ENCODE measurements around the gene HOMER2. TPM values are rescaled to one million over a fixed set of nuclear protein-coding genes. Genes with fewer than 3 reads are reported as not detected.

HOMER2 gene
- total RNA-seq, 1 experiment from 2014 or later, result 14.2 TPM

DNA sequence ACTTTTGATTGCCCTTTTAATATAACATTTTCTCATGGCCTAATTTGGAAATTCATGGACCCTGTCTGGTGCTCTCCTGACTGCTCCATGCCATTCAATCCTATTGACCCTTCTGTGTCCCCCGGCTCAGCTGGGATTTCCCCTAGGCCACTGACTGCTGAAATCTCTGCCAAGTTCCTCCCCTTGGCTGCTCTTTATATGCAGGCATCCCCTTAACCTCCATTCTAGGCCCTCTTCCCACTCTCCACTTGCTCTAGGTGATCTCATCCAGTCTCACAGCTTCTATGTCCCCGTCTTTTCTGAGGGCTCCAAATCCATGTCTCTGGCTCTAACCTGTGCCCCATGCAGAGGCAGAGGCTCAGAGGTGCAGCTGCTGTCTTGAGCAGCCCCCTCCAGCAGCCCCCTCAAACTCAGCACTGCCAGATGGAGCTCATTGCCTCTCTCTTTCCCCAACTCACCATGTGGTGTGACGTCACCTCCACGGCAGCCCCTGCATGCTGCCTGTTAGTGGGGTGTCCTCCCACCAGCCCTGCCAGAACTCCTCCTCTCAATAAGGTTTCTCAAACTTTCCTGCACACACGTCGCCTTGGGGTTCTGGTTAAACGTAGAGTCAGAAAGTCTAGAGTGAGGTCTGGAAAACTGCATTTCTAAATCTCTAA lies 153.2 kb downstream of the HOMER2 start:
- H3K9ac ChIP-seq (ENCODE audit: extremely low read depth, insufficient read length, low read length), result no peak overlapping the region
- H4K91ac ChIP-seq (ENCODE audit: insufficient read length, low read depth, low read length), result no peak overlapping the region
- H3K79me1 ChIP-seq (ENCODE audit: insufficient read depth, low read depth, low read length, poor library complexity, severe bottlenecking), result no peaks in the 10 kb centered on the region
- H4K20me1 ChIP-seq (ENCODE audit: control insufficient read depth, insufficient read depth, insufficient read length), result no peaks in the 10 kb centered on the region
- no peak overlapping the region for H3K18ac ChIP-seq (ENCODE audit: insufficient read length, low read depth, low read length)
- no peak overlapping the region for H2BK20ac ChIP-seq (ENCODE audit: low read depth, low read length, poor library complexity, severe bottlenecking)
- H2BK12ac ChIP-seq (ENCODE audit: insufficient read length, low read depth, low read length), result no peak overlapping the region
- no peak overlapping the region for H3K23ac ChIP-seq (ENCODE audit: insufficient read length, low read depth, low read length)
- H2BK120ac ChIP-seq (ENCODE audit: low read depth, low read length, poor library complexity, severe bottlenecking), result no peak overlapping the region
- H3K4me2 ChIP-seq (ENCODE audit: insufficient read depth, insufficient read length, low read length), result no peak overlapping the region
- no peaks in the 10 kb centered on the region for H3K9me3 ChIP-seq (ENCODE audit: control insufficient read depth, low read depth, low read length)
- peaks cover 50% of the 10 kb centered on the region for H3K27me3 Mint-ChIP-seq (ENCODE audit: low read depth)
- no peak overlapping the region for H3K27ac ChIP-seq (ENCODE audit: insufficient read length, low read depth, low read length)
- H2AFZ ChIP-seq (ENCODE audit: low read length), result no peak overlapping the region
- no peaks in the 10 kb centered on the region for H3K36me3 Mint-ChIP-seq (ENCODE audit: insufficient read depth in 1 of 3, low read depth in 3 of 3)
- no peak overlapping the region for H3K56ac ChIP-seq (ENCODE audit: insufficient read length, low read depth, low read length)
- no peaks in the 10 kb centered on the region; the same call in 1 of the 2 replicates for H3K27me3 ChIP-seq (ENCODE audit: insufficient read depth, low read length)
- no peaks in the 10 kb centered on the region for H3K4me1 Mint-ChIP-seq
- no CpG with 5 or more reads among the region's 7 CpGs for WGBS (ENCODE audit: extremely low coverage, insufficient read length, low lambda C conversion rate)
- no peak overlapping the region for H2AK5ac ChIP-seq (ENCODE audit: insufficient read length, low read length)
- H2BK5ac ChIP-seq (ENCODE audit: insufficient read length, low read length), result no peak overlapping the region
- DNase-seq, result no peak
- H3K23me2 ChIP-seq (ENCODE audit: insufficient read length, low read depth, low read length, poor library complexity, severe bottlenecking), result no peaks in the 10 kb centered on the region
- TF ChIP-seq, protein P1, sequence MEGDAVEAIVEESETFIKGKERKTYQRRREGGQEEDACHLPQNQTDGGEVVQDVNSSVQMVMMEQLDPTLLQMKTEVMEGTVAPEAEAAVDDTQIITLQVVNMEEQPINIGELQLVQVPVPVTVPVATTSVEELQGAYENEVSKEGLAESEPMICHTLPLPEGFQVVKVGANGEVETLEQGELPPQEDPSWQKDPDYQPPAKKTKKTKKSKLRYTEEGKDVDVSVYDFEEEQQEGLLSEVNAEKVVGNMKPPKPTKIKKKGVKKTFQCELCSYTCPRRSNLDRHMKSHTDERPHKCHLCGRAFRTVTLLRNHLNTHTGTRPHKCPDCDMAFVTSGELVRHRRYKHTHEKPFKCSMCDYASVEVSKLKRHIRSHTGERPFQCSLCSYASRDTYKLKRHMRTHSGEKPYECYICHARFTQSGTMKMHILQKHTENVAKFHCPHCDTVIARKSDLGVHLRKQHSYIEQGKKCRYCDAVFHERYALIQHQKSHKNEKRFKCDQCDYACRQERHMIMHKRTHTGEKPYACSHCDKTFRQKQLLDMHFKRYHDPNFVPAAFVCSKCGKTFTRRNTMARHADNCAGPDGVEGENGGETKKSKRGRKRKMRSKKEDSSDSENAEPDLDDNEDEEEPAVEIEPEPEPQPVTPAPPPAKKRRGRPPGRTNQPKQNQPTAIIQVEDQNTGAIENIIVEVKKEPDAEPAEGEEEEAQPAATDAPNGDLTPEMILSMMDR (conservative IDR thresholded peaks at IDR 0.05), result no peak
- peak overlapping the region in 2 of 3 experiments; percentile 17 to 27; a peak in 3 of 7 replicates for H3K27ac Mint-ChIP-seq
- no peak overlapping the region for H4K8ac ChIP-seq (replicated peaks; ENCODE audit: insufficient read length, low read depth, low read length)
- H4K5ac ChIP-seq (ENCODE audit: insufficient read length, low read depth, low read length), result no peak overlapping the region
- no peaks in the 10 kb centered on the region for H3K79me2 ChIP-seq (ENCODE audit: insufficient read depth, low read length)
- no peak overlapping the region; the same call in 1 of the 2 replicates for H3K14ac ChIP-seq (ENCODE audit: insufficient read depth, low read length)
- peaks cover 6 to 7% of the 10 kb centered on the region in 2 experiments; a peak in 3 of 5 replicates for H3K9me3 Mint-ChIP-seq
- no peak overlapping the region for H3K4me3 Mint-ChIP-seq
- no peak overlapping the region for H3T11ph ChIP-seq (ENCODE audit: low read length)
- no peaks in the 10 kb centered on the region for H3K4me1 ChIP-seq (ENCODE audit: insufficient read depth, low read length)
- no peak overlapping the region for H2BK15ac ChIP-seq (ENCODE audit: low read depth, low read length)
- no peak overlapping the region for H3K4ac ChIP-seq (ENCODE audit: low read depth, low read length)

Other genes with a start within 250 kb of the HOMER2 start
- 9.8 and 10.6 TPM in 2 replicates for gene AP3B2, start 242.8 kb downstream of the HOMER2 start, total RNA-seq (2021)
- not detected in 2 replicates for gene FSD2, start 146.7 kb downstream of the HOMER2 start, total RNA-seq (2021)
- gene WHAMM, start 143.1 kb downstream of the HOMER2 start, total RNA-seq (2021), result 3.0 and 3.7 TPM in 2 replicates
- gene RAMAC, start 33.5 kb upstream of the HOMER2 start, total RNA-seq (2021), result 35.8 and 35.9 TPM in 2 replicates
- 9.2 and 11.5 TPM in 2 replicates for gene C15orf40, start 58.9 kb upstream of the HOMER2 start, total RNA-seq (2021)
- 42.7 and 43.3 TPM in 2 replicates for gene BTBD1, start 114.5 kb upstream of the HOMER2 start, total RNA-seq (2021)
- 0.96 and 0.99 TPM in 2 replicates for gene TM6SF1, start 154.9 kb upstream of the HOMER2 start, total RNA-seq (2021)

All from H9 (cell line).